NCI-H2107 treated with DMSO at 0.1 percent for 48 hours (cell line): ENCODE measurements around the gene DIPK1A.

Experiments used
- DNase-seq: peaks from one replicate; lab custom pipeline; 2025; ENCODE audit not compliant: unreplicated experiment; lab: John Stamatoyannopoulos, UW

Gene DIPK1A

GRCh38 chr1:92953491-92953890 lies 7.8 kb downstream of the DIPK1A start:
- no peak for DNase-seq

- no peak for DNase-seq
Observed at GRCh38 chr1:92952714-92953113, 8.5 kb downstream of the DIPK1A start.

- DNase-seq, result no peak
Observed at GRCh38 chr1:92951141-92951582, 10.1 kb downstream of the DIPK1A start.

GRCh38 chr1:92949937-92950817 lies 11.1 kb downstream of the DIPK1A start:
- no peak for DNase-seq

GRCh38 chr1:92948071-92948470 lies 13.2 kb downstream of the DIPK1A start:
- DNase-seq, result no peak

- DNase-seq, result no peak
Observed at GRCh38 chr1:92945748-92946270, 15.5 kb downstream of the DIPK1A start.

GRCh38 chr1:92944901-92945747 lies 16.1 kb downstream of the DIPK1A start:
- no peak for DNase-seq

GRCh38 chr1:92943502-92943847 lies 17.8 kb downstream of the DIPK1A start:
- DNase-seq, result no peak

GRCh38 chr1:92940541-92940940 lies 20.7 kb downstream of the DIPK1A start:
- no peak for DNase-seq

GRCh38 chr1:92937731-92938130 lies 23.5 kb downstream of the DIPK1A start:
- no peak for DNase-seq

GRCh38 chr1:92936865-92937264 lies 24.4 kb downstream of the DIPK1A start:
- no peak for DNase-seq

GRCh38 chr1:92934395-92935378 lies 26.6 kb downstream of the DIPK1A start:
- DNase-seq, result peak; percentile 99

- DNase-seq, result no peak
Observed at GRCh38 chr1:92933459-92933858, 27.8 kb downstream of the DIPK1A start.

- DNase-seq, result no peak
Observed at GRCh38 chr1:92931691-92932090, 29.6 kb downstream of the DIPK1A start.

GRCh38 chr1:92929461-92929860 lies 31.8 kb downstream of the DIPK1A start:
- DNase-seq, result no peak

GRCh38 chr1:92927870-92928269 lies 33.4 kb downstream of the DIPK1A start:
- no peak for DNase-seq

- DNase-seq, result no peak
Observed at GRCh38 chr1:92926873-92927272, 34.4 kb downstream of the DIPK1A start.

- no peak for DNase-seq
Observed at GRCh38 chr1:92924501-92924900, 36.8 kb downstream of the DIPK1A start.

- DNase-seq, result no peak
Observed at GRCh38 chr1:92923664-92924063, 37.6 kb downstream of the DIPK1A start.

GRCh38 chr1:92922356-92923035 lies 38.8 kb downstream of the DIPK1A start:
- no peak for DNase-seq
